SU-DHL-6 (cell line): ENCODE measurements around the gene ATP1A4.

Source experiments
- EZH2phosphoT487 ChIP-seq: fragments of 200-600 bp; sonication (generic), shearing (Covaris generic); conservative IDR thresholded peaks from 2 replicates; pipeline ENCODE4 v1.6.1; 2018; ENCODE audit warnings: mild to moderate bottlenecking, antibody characterized with exemption, low read length, moderate library complexity, mixed read lengths
- TF ChIP-seq, protein P1 (sequence below): fragments of 200-600 bp; sonication (generic); IDR thresholded peaks from one replicate; pipeline ENCODE4 v1.5.1; 2017; ENCODE audit warnings: antibody characterized with exemption, mild to moderate bottlenecking, low read length, moderate library complexity; ENCODE audit not compliant: insufficient read depth, poor library complexity, severe bottlenecking

DNA sequence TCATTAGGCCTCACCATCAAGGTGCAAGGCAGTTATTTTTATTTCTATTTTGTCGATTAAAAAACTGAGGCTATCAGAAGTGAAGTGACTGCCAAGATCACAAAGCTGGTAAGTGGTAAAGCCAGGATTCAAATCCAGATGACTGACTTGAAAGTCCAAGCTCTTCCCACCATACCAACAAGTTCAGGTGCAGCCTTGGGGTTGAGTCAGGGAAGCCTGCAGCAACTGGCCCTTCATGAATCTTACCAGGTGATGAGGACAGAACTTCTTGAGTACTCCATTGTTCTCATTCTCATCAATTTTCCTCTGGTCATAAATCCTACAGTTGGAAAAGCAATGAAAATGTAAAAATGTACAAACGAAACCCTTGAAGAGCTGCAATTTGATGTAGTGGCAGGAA, 73.9 kb downstream of the ATP1A4 start:
- TF ChIP-seq, protein P1, sequence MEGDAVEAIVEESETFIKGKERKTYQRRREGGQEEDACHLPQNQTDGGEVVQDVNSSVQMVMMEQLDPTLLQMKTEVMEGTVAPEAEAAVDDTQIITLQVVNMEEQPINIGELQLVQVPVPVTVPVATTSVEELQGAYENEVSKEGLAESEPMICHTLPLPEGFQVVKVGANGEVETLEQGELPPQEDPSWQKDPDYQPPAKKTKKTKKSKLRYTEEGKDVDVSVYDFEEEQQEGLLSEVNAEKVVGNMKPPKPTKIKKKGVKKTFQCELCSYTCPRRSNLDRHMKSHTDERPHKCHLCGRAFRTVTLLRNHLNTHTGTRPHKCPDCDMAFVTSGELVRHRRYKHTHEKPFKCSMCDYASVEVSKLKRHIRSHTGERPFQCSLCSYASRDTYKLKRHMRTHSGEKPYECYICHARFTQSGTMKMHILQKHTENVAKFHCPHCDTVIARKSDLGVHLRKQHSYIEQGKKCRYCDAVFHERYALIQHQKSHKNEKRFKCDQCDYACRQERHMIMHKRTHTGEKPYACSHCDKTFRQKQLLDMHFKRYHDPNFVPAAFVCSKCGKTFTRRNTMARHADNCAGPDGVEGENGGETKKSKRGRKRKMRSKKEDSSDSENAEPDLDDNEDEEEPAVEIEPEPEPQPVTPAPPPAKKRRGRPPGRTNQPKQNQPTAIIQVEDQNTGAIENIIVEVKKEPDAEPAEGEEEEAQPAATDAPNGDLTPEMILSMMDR: no peak
- no peak for TF ChIP-seq EZH2phosphoT487
